NCI-H460 (cell line): ENCODE measurements around the gene NIPSNAP2. TPM values are rescaled to one million over a fixed set of nuclear protein-coding genes. Genes with fewer than 3 reads are reported as not detected.
"Not testable (repeated sequence)": the region's sequence is repeated elsewhere in the genome, so short reads cannot be mapped to it uniquely, and the experiment has no call there.

Source experiments
- DNase-seq: peaks from one replicate; pipeline ENCODE4 v3.0.0-alpha.2; 2016; ENCODE audit warnings: low read depth; ENCODE audit errors: extremely low read depth
- polyA plus RNA-seq: library from polyadenylated mRNA; depleted of rRNA; stranded (reverse); fragments of >200 nt; gene quantifications from 2 replicates; pipeline ENCODE4 v1.2.3, GENCODE V29; 2014; cell fraction: nucleus; rRNA removed
- total RNA-seq: library from RNA; depleted of rRNA; stranded (reverse); fragments of >200 nt; shearing (Covaris generic); gene quantifications from 2 replicates; pipeline ENCODE4 v1.2.3, GENCODE V29; 2014; rRNA removed

Gene NIPSNAP2
- total RNA-seq: 32.7 and 38.1 TPM in 2 replicates
- polyA plus RNA-seq: 16.4 and 27.5 TPM in 2 replicates

DNA sequence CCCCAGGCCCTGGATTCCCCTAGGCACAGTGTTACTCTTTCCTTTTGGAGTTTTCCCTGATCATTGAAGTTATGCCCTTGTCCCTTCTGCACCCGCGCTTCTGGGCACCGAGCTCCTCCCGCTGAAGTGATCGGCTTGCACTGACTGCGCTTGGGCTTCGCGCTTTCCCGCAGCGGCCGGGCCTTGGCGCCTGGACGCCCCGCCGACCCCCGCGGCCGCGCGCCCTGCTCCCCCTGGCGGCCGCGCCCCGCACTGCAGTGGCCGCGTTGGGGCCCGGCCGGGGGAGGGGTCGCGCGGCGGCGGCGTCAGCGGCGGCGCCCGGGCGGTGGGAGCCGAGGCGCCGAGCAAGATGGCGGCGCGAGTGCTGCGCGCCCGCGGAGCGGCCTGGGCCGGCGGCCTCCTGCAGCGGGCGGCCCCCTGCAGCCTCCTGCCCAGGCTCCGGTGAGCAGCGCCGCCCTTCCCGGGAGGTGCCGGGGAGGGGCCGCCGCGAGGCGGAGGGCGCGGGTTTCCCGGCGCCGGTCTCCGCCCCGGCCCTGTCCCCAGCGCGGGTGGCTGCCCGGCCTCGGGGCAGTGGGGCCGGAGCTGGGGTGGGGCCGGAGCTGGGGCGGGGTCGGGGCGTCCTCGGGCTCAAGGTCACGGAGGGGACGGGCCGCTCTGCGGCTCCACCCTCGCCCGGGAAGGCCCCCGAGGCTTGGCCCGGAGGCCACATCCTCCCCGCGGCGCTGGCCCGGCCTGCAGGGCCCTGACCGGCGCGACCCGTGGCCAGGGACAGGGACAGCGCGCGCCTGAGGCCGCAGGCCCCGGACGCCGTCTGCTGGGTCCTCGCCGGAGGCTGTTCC is at the start of gene NIPSNAP2:
TSS of gene NIPSNAP2 (plus strand) at position 325 of the 839 bp plus-strand sequence. CDS start at position 350, 25 bp downstream.
- peak; percentile 15 for DNase-seq

GRCh38 chr7:55917771-55918170 is 46.6 kb upstream of the NIPSNAP2 start:
- DNase-seq: no peak

DNA sequence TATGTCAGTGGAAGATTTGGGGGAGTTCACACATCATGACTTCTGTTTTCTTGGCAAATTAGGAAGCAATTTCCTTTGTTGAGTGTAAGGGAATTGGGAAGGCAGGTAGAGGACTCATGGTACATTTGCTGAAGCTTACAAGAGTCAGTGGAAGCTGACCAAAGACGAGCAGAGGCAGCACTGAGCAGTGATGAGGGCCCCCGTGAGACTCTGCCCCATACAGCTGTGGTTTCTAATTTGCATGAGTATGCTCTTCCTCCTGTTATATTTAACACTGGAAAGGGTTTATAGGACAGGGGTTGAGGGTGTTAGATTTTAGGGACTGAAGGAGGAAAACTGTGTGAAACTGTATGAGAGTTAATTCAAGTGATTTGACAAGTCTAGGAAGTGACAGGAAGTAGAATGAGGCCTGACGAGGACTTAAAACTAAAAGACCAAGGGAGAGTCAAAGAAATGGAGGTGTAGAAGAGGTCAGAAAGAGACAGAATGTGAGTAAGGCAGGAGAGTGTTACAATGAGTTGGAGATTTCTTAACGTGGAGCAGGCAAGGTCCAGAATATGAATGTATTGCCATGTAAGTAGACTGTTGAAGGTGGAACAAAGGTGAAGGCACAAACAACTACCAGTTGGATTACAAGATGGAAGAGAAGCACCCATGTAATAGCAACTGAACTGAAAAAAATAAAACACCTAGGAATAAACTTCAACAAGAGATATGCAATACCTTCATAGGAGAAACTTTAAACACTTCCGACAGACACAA is 36.2 kb upstream of the NIPSNAP2 start:
- DNase-seq: no peak

GRCh38 chr7:55931421-55932151 is 32.8 kb upstream of the NIPSNAP2 start:
- DNase-seq: no peak

GRCh38 chr7:55939514-55940123 is 24.8 kb upstream of the NIPSNAP2 start:
- DNase-seq: no peak

DNA sequence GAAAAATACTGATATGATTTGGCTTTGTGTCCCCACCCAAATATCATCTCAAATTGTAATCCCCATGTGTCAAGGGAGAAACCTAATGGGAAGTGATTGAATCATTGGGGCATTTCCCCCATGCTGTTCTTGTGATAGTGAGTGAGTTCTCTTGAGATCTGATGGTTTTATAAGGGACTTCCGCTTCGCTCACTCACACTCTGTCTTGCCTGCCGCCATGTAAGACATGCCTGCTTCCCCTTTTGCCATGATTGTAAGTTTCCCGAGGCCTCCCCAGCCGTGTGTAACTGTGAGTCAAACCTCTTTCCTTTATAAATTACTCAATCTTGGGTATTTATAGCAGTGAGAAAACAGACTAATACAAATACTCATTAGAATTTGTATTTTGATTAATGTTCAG is 17.8 kb upstream of the NIPSNAP2 start:
- no peak for DNase-seq

GRCh38 chr7:55951637-55952351 is 12.6 kb upstream of the NIPSNAP2 start, which contains the start of gene MRPS17:
MRPS17 (plus strand) TSS chr7:55951877; CDS start chr7:55953196, 1,319 bp downstream.
- peak; percentile 55 for DNase-seq

DNA sequence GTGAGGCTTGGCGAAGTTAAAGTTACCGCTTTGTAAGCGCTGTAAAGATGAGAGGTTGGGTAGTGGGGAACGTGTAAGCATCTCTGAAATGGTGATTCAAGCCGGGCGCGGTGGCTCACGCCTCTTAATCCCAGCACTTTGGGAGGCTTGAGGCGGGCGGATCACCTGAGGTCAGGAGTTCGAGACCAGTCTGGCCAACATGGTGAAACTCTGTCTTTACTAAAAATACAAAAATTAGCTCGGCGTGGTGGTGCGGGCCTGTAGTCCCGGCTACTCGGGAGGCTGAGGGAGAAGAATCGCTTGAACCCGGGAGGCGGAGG is 12.1 kb upstream of the NIPSNAP2 start:
- not testable (repeated sequence) for DNase-seq

- no peak for DNase-seq
Observed at GRCh38 chr7:55953707-55954475, 10.5 kb upstream of the NIPSNAP2 start.

- DNase-seq: no peak
Observed at GRCh38 chr7:55957190-55957589, 7.2 kb upstream of the NIPSNAP2 start.

DNA sequence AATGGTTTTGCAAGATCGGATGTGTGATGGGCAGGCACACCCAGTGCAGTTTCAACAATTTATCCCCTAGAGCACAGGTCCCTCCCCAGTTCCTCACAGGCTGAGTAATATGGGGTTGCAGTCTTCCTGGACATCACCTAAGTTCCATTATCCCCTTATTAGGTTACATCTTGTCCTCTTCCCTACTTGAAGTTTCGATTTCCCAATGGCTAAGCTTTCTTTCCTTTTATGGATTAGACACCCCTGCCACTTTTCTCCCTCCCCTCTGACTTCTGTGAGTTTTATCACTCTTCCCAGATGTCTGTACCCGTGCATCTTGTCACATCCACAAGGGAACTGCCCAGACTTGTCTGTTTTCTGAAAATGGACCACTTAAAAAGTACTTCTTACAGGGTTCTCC is 2.4 kb upstream of the NIPSNAP2 start:
- no peak for DNase-seq

DNA sequence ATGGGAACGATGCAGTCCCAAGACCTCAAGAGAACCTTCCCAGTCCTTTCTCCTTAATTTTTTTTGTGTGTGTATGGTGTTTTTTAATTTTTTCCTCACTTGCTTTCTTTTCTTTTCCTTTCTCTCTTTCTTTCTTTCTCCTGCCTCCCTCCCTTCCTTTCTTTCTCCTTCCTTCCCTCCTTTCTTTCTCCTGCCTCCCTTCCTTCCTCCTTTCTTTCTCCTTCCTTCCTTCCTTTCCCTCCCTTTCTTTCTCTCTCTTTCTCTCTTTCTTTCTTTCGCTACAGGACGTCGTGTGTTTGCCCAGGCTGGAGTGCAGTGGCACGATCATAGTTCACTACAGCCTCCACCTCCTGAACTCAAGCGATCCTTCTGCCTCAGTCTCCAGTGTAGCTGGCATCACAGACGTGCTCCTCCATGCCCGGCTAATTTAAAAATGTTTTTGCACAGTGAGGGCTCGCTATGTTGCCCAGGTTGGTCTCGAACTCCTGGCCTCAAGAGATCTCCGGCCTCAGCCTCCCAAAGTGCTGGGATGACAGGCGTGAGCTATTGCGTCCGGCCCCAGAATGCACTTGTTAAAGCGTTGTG is 709 bp upstream of the NIPSNAP2 start:
- no peak for DNase-seq

GRCh38 chr7:55965100-55965470 is 700 bp downstream of the NIPSNAP2 start:
- no peak for DNase-seq

GRCh38 chr7:55965805-55966421 is 1.5 kb downstream of the NIPSNAP2 start:
- no peak for DNase-seq

DNA sequence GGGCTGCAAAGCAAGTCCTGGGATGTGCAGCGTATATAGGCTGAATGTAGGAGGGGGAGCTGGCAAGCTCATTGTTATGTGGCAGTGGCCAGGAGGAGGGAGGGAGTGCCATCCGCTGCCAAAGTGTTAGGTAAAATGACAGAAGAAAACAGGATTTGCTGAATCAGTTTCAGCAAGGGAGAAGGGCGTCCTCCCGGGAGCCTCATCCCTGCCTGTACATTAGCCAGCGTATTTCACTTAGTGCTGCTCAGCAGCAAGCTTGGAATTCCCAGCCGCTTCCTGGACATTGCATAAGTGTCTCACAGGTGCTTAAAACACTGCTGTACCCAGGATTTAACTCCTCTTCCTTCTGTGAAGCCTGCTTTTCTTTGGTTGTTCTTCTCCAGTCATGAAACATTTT is 2.5 kb downstream of the NIPSNAP2 start:
- DNase-seq: no peak

DNA sequence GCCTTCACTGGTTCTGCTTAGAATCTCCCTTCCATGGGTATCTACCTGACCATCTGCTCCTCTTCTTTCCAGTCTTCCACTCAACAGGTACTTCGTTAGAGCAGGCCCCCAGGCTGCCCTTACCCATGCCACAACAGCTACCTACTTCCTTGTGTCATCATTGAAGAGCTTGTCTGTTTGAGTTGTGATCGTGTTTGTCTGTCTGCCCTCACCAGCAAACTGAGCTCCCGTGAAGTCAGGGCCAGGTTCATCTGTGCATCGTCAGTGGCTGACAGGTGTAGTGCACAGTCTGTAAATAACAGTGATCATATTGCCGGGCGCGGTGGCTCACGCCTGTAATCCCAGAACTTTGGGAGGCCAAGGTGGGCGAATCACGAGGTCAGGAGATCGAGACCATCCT is 5.0 kb downstream of the NIPSNAP2 start:
- no peak for DNase-seq

DNA sequence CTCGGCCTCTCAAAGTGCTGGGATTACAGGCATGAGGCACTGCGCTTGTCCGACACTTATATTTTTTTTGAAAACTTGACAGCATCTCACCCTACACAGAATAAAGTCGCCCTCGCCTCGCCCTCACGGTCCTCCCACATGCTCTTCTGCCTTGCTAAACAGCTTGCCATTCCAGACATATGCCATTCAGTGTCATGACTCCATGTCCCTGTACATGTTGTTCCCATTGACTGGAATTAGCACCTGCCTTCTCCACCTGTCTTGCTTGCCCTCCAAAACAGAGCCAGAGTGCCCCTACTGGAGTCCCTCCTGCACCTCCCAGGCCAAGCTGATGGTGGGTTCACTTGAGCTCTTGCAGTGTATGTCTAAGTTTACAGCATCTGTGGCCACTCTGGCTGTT is 6.2 kb downstream of the NIPSNAP2 start:
- DNase-seq: no peak

DNA sequence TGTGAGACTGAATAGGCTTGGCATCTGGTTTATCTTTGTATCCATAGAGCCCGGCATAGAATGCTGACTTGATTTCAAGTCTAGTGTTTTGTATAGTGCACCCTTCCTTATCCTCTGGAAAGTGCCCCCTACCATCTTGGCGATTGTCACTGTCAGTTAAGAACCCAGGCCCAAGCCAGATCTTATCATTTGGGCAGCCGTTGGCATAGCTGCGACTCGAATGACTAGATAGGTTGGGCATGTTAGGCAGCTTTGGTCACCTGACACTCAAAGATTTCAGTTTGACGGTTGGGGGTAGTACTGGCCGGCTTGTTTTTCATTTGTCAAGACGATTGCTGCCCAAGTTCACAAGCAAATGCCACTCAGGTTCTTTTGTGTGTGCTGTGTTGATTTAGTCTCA is 6.6 kb downstream of the NIPSNAP2 start:
- DNase-seq: no peak
